Stimulated activated CD4-positive, alpha-beta T cell treated with anti-CD3 and anti-CD28 coated beads, Interleukin-4, amount 100 ng/mL, for 48 hours (primary cell): Measurements from ENCODE around the gene TWF2.
"Not testable (repeated sequence)": the region's sequence is repeated elsewhere in the genome, so short reads cannot be mapped to it uniquely, and the experiment has no call there.

Source experiments
- DNase-seq, 2 donors: peaks; one replicate each; pipeline ENCODE4 v3.0.0-alpha.2; 2020; ENCODE audit warnings: low read depth in 2 of 2

Gene TWF2

DNA sequence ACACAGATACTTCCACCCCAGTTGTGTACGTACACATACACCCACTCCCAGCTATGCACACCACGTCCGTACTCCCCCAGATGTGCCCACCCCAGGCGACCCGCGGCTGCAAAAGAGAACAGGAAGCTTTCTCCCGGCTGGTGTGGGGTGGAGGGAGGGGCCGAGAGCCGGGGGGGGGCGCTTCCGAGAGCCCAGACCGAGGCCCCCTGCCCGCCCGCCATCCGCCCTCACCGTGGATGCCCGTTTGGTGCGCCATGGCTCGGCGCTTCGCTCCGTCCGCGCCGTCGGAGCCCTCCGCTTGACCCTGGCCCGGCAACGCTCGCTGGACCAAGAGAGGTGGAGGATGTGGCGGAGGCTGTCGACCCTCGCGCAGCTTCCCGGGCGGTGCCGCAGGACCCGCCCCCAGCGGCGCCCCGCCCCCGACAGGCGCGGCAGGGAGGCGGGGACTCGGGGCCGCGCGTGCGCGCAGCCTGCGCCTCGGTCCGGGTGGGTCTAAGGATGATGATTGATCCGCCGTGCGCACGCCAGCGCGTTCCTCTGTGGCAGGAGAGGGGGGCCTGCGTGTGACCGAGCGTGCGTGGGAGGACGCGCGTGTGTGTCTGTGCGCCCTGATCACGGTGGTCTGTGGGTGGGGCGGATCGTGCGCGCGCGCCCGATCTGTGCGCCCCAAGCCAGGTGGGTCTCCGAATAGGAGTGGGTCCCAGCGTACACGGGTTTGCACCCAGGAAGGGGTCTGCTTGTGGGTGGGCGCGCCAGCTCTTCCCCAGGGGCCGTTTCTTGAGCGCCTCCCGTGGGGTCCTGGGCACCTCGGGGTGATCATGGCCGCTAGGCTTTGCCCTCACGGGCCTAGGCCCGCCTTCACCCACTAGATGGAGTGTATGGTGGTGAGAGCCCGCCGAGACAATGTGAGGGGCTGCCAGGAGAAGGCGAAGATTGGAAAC is at the start of gene TWF2:
TSS of gene TWF2 (minus strand) at position 398 of the 941 bp plus-strand sequence. CDS start at position 256, 142 bp downstream.
- peak; percentile 76 to 85 for DNase-seq

- no peak for DNase-seq
Measured at GRCh38 chr3:52288674-52289073, 49.7 kb upstream of the TWF2 start.

DNA sequence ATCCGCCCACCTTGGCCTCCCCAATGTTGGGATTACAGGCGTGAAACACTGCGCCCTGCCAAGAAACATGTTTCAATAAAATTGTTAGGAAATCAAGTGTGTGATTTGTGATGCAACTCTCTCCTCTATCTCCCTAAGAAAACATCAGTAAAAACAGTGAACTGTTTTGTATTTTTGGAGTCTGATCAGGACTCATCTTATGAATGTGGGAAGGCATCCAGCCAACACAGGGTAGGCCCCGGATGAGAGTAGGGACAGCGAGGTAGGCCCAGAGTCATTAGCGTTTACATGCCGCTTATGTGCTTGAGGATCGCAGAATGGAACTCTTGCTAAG is 47.8 kb upstream of the TWF2 start:
- DNase-seq = no peak

DNA sequence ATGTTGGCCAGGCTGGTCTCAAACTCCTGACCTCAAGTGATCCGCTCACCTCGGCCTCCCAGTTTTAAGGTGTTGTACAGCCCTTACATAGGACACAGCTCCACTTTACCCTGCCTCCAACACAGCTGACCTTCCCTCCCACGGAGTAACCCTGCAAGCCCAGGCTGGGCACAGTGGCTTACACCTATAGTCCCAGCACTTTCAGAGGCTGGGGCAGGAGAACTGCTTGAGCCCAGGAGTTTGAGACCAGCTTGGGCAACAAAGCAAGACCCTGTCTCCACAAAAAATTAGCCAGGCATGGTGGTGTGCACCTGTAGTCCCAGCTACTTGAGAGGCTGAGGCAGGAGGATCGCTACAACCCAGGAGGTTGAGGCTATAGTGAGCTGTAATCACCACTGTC is 45.1 kb upstream of the TWF2 start:
- not testable (repeated sequence) for DNase-seq

DNA sequence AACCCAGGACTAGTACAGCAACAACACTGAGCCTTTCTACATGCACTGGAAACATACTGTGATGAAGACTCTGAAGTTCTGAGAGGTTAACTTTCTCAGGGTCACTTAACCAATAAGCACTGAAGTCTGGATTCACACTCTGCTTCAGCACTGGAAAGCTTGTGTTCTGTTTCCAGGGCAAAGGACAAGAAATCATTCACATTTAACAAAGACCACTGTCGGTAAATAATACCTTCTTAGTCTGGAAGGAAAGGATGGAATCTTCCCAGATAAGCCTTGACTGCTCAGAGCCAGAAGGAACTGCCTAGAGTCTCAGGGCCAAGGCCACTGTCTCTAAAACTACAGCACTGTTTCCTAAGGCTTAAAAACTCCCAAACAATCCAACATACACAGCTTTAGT is 44.3 kb upstream of the TWF2 start:
- no peak for DNase-seq

- no peak for DNase-seq
Measured at GRCh38 chr3:52281981-52282801, 43.2 kb upstream of the TWF2 start.

- no peak for DNase-seq
Measured at GRCh38 chr3:52280050-52280461, 41.1 kb upstream of the TWF2 start.

- no peak for DNase-seq
Measured at GRCh38 chr3:52279596-52279995, 40.6 kb upstream of the TWF2 start.

GRCh38 chr3:52278510-52279069 is 39.6 kb upstream of the TWF2 start, which contains the start of gene WDR82:
Gene WDR82, minus strand, starts transcription at chr3:52278649. Its CDS starts 288 bp downstream, at chr3:52278361.
- DNase-seq = peak; percentile 99

- DNase-seq = peak; percentile 47 to 54
Measured at GRCh38 chr3:52277972-52278509, 39.1 kb upstream of the TWF2 start.

DNA sequence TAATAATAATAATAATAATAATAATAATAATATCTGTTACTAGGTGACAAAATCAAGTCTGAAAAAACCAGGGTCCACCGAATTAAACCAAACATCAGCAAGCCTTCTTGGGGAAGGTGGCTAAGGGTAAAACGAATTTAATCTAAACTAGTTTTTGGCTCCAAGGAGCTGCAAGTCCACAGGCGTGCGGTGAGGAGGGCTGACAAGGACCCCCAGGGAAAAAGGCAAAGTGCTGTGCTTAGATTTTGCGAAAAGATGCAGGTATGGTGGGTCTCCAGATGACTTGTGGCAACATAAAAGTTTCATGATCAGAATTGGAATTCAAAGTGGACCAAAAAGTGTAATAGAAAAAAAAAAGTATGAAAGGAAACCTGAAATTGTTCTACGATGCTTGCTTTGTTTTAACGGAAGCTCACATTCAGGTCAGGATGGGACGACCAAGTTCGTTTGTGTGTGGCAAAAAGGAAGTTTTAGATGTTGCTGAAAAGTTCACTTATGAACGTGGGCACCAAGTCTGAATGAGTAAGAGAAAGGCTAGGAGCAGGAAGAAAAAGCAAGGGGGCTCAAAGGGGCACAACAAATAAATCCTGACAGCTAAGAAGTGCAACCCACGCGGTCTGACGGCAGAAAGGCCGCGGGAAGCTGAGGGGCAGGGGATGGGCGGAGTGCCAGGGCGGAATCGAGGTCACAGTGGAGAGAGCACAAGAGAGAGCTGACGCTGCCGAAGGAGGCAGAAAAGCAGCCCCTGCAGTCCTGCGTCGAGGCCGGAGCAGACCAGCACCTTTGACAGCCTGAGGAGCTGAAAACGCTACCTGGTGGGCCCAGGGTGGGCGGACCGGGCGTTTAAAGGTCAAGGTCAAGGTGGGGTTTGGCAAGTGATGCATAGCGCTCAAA is 38.4 kb upstream of the TWF2 start:
- DNase-seq = peak; percentile 74 to 76

GRCh38 chr3:52274781-52275180 is 35.8 kb upstream of the TWF2 start:
- not testable (repeated sequence) for DNase-seq

- no peak for DNase-seq
Measured at GRCh38 chr3:52272831-52273230, 33.9 kb upstream of the TWF2 start.

- not testable (repeated sequence) for DNase-seq
Measured at GRCh38 chr3:52272172-52272571, 33.2 kb upstream of the TWF2 start.

DNA sequence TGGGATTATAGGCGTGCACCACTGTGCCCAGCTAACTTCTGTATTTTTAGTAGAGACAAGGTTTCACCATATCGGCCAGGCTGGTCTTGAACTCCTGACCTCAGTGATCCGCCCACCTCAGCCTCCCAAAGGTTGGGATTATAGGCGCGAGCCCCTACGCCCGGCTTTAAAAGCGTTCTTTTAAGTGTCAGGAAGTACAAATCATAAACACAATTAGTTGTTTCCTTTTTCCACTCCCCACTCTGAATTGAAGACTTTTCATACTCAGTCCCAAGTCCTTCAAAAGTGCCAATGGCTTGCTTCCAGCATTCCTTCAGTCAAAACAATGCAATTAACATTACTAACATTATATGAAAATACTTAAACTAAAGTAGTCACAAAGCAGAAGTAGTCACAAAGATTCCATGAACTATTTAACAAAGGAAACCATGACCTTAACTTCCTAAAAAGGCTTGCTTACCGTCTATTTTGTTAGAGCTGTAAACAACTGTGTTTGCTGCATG is 31.3 kb upstream of the TWF2 start:
- DNase-seq = no peak

DNA sequence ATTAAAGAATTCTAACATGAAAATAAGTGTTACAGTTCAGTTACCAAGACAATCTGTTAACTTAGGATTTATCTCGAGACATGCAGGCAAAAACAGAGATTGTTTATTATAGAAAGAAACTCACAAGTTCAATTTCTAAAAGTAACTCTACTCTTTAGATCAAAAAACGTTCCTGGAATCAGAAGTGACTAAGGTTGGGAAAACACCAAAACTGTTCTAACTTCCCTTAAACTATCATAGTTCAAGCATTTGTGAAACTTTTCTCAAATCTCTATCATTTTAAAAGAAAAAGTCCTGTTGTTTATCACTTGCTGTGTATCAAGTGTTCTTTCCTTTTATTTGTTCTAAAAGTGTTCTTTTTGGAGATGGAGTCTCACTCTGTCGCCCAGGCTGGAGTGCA is 30.8 kb upstream of the TWF2 start:
- DNase-seq = no peak

GRCh38 chr3:52268036-52268435 is 29.1 kb upstream of the TWF2 start:
- no peak for DNase-seq

GRCh38 chr3:52265387-52265786 is 26.4 kb upstream of the TWF2 start:
- no peak for DNase-seq

DNA sequence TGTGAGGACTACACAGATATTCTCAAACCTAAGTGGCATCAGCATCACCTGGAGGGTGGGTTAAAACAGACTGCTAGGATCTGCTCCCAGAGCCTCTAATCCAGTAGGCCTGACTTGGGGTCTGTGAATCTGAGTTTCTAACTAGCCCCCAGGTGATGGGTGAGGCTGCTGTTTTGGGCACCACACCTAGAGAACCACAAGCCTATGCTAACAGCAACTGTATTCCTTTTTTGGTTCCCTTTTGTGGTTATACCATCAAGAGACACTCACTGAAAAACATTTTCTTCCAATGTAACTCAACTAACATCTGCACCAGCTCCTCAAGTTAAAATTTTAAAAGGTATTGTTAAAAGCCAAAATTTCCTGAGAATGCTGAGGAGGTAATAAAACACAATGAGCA is 23.5 kb upstream of the TWF2 start:
- DNase-seq = no peak

GRCh38 chr3:52259448-52259847 is 20.5 kb upstream of the TWF2 start:
- no peak for DNase-seq

DNA sequence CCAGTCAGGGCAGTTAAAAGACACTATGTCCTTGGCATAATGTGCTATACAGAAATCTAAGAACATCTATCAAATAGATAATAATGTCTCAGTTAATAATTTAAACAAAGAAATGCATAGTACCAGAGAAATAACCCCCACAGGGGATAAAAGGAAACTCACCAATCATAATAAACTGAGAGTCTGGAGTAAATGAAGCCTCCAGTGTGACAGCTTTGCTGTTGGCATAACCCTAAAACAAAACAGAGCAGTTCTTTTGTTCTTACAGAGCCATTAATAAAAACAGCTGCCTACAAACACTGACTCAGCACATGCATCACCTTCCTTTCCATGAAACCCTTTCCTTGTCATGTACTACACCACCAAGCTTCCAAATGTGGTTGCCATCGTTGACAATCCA is 20.1 kb upstream of the TWF2 start:
- DNase-seq = no peak
